ENCODE data around the gene SLX4IP. TPM values are rescaled to one million over a fixed set of nuclear protein-coding genes. Genes with fewer than 3 reads are reported as not detected.

SLX4IP gene
- total and polyA plus RNA-seq, 4 donors, result 1.2 to 9.5 (median 4.3) TPM

GRCh38 chr20:10487142-10488136 lies 52.3 kb downstream of the SLX4IP start:
- no peak overlapping the region for H3K9ac ChIP-seq (ENCODE audit: insufficient read depth in 1 of 2, low read length in 2 of 2)
- 76 to 85% methylated on average over 7 of the region's 7 CpGs for WGBS, 2 donors
- no peak overlapping the region for H3K27ac ChIP-seq (ENCODE audit: low read depth in 1 of 2, low read length in 1 of 2)
- H3K4me3 ChIP-seq, result no peak overlapping the region
- H3K27me3 ChIP-seq (ENCODE audit: control insufficient read depth in 3 of 3, insufficient read depth in 3 of 3, low read length in 2 of 3), result no peaks in the 10 kb centered on the region
- no peaks in the 10 kb centered on the region for H3K9me3 ChIP-seq (ENCODE audit: control insufficient read depth in 4 of 4, insufficient read depth in 3 of 4, low read length in 3 of 4)
- peak; percentile 47 for ATAC-seq (ENCODE audit: insufficient read depth, low FRiP score)
- TF ChIP-seq CTCF (IDR thresholded peaks at IDR 0.05; ENCODE audit: control extremely low read depth, extremely low read depth), result no peak
- no peak for DNase-seq
- H3K36me3 ChIP-seq (ENCODE audit: control insufficient read depth in 4 of 4, insufficient read depth in 4 of 4, low read length in 4 of 4), result no peaks in the 10 kb centered on the region
- H3K4me1 ChIP-seq (ENCODE audit: control insufficient read depth in 5 of 5, insufficient read depth in 5 of 5, low read length in 5 of 5), result peaks cover 0 to 6% (median 0%) of the 10 kb centered on the region in 5 donors

GRCh38 chr20:10488534-10488933 lies 53.4 kb downstream of the SLX4IP start:
- Histone ChIP-seq H3K4me1 (ENCODE audit: control insufficient read depth in 5 of 5, insufficient read depth in 5 of 5, low read length in 5 of 5) (peaks cover 0 to 6% (median 0%) of the 10 kb centered on the region in 5 donors), H3K4me3 (no peak overlapping the region), H3K9ac (ENCODE audit: insufficient read depth in 1 of 2, low read length in 2 of 2) (no peak overlapping the region), H3K9me3 (ENCODE audit: control insufficient read depth in 4 of 4, insufficient read depth in 3 of 4, low read length in 3 of 4) (no peaks in the 10 kb centered on the region), H3K27me3 (ENCODE audit: control insufficient read depth in 3 of 3, insufficient read depth in 3 of 3, low read length in 2 of 3) (no peaks in the 10 kb centered on the region), H3K27ac (ENCODE audit: low read depth in 1 of 2, low read length in 1 of 2) (no peak overlapping the region), H3K36me3 (ENCODE audit: control insufficient read depth in 4 of 4, insufficient read depth in 4 of 4, low read length in 4 of 4) (no peaks in the 10 kb centered on the region)
- ATAC-seq (ENCODE audit: insufficient read depth, low FRiP score) (peak; percentile 34), DNase-seq (no peak)
- WGBS, 2 donors, result 28 to 62% methylated on average over 1 of the region's 1 CpG
- TF ChIP-seq CTCF (IDR thresholded peaks at IDR 0.05; ENCODE audit: control extremely low read depth, extremely low read depth), result no peak

- peaks cover 0 to 6% (median 0%) of the 10 kb centered on the region in 5 donors for H3K4me1 ChIP-seq (ENCODE audit: control insufficient read depth in 5 of 5, insufficient read depth in 5 of 5, low read length in 5 of 5)
- ATAC-seq (ENCODE audit: insufficient read depth, low FRiP score) (no peak), DNase-seq (no peak)
- H3K9me3 ChIP-seq (ENCODE audit: control insufficient read depth in 4 of 4, insufficient read depth in 3 of 4, low read length in 3 of 4), result no peaks in the 10 kb centered on the region
- no peak overlapping the region for H3K27ac ChIP-seq (ENCODE audit: low read depth in 1 of 2, low read length in 1 of 2)
- no peak for TF ChIP-seq CTCF (IDR thresholded peaks at IDR 0.05; ENCODE audit: control extremely low read depth, extremely low read depth)
- H3K36me3 ChIP-seq (ENCODE audit: control insufficient read depth in 4 of 4, insufficient read depth in 4 of 4, low read length in 4 of 4), result no peaks in the 10 kb centered on the region
- no peaks in the 10 kb centered on the region for H3K27me3 ChIP-seq (ENCODE audit: control insufficient read depth in 3 of 3, insufficient read depth in 3 of 3, low read length in 2 of 3)
- H3K9ac ChIP-seq (ENCODE audit: insufficient read depth in 1 of 2, low read length in 2 of 2), result no peak overlapping the region
- WGBS, 2 donors, result 93 to 94% methylated on average over 1 of the region's 1 CpG
- H3K4me3 ChIP-seq, result no peak overlapping the region
These were observed 54.7 kb downstream of the SLX4IP start for GRCh38 chr20:10489853-10490252.
